ENCODE measurements around the gene SP3.

DNA sequence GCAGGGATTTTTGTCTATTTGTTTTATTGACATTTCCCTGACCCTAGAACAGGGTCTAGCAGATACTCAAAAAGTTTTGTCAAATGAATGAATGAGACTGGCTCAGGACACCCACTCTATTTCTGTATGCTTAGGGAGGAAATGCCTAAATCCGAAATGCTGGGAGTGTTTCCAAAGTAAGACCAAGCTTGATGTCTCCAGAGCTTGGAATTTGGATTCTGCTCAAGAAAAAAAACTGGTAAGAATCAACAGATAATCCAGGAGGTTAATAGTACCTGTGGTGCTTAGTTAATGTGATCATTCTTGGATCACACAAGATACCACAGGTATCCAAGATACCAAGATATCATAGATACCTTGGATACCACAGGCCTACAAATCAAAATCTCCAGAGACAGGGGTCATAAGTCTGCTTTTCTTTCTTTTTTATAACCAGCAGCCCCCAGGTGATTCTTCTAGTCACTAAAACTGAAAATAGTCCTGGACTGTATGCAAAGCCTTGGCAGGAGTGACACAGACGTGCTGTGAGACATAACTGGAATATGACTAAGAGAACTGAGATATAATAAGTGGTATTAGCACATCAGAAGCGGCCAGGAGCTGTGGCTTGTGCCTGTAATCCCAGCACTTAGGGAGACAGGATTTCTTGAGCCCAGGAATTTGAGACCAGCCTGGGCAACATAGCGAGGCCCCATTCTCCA, 39.9 kb upstream of the SP3 start:
- TF ChIP-seq POLR2A (IDR thresholded peaks at IDR 0.05): no peak
- TF ChIP-seq, protein P1, sequence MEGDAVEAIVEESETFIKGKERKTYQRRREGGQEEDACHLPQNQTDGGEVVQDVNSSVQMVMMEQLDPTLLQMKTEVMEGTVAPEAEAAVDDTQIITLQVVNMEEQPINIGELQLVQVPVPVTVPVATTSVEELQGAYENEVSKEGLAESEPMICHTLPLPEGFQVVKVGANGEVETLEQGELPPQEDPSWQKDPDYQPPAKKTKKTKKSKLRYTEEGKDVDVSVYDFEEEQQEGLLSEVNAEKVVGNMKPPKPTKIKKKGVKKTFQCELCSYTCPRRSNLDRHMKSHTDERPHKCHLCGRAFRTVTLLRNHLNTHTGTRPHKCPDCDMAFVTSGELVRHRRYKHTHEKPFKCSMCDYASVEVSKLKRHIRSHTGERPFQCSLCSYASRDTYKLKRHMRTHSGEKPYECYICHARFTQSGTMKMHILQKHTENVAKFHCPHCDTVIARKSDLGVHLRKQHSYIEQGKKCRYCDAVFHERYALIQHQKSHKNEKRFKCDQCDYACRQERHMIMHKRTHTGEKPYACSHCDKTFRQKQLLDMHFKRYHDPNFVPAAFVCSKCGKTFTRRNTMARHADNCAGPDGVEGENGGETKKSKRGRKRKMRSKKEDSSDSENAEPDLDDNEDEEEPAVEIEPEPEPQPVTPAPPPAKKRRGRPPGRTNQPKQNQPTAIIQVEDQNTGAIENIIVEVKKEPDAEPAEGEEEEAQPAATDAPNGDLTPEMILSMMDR (IDR thresholded peaks at IDR 0.05): no peak

All from gastroesophageal sphincter (tissue), 3 donors.